GM12872 (cell line): Measurements from ENCODE around the gene PLTP.
A peak's percentile ranks its signal among the peaks of the same experiment; 100 is the strongest.

Experiments
- TF ChIP-seq, protein P1 (sequence below): IDR thresholded peaks from 3 replicates; pipeline ENCODE4 v1.5.1; 2011; ENCODE audit warnings: low read depth, mild to moderate bottlenecking, low read length, moderate library complexity; ENCODE audit not compliant: insufficient read depth

Gene PLTP

DNA sequence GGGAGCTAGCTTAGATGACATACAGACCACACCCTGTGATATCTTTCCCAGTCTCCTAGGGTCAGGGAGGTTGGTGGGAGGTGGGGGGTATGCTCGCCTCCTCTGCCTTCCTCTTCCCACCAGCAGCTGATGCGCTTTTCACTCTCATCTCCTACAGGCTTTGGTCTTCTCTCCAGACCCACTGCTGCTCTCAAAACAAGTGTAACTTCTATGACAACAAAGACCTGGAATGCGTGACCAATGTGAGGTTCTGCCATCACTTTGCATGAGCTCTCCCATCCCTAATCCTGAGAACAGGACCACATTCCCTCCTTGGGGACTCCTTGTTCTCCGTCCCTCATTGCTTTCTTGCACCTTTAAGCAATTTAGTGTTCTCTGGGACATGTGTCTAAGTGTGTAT lies 18.1 kb downstream of the PLTP start:
- TF ChIP-seq, protein P1, sequence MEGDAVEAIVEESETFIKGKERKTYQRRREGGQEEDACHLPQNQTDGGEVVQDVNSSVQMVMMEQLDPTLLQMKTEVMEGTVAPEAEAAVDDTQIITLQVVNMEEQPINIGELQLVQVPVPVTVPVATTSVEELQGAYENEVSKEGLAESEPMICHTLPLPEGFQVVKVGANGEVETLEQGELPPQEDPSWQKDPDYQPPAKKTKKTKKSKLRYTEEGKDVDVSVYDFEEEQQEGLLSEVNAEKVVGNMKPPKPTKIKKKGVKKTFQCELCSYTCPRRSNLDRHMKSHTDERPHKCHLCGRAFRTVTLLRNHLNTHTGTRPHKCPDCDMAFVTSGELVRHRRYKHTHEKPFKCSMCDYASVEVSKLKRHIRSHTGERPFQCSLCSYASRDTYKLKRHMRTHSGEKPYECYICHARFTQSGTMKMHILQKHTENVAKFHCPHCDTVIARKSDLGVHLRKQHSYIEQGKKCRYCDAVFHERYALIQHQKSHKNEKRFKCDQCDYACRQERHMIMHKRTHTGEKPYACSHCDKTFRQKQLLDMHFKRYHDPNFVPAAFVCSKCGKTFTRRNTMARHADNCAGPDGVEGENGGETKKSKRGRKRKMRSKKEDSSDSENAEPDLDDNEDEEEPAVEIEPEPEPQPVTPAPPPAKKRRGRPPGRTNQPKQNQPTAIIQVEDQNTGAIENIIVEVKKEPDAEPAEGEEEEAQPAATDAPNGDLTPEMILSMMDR = no peak

DNA sequence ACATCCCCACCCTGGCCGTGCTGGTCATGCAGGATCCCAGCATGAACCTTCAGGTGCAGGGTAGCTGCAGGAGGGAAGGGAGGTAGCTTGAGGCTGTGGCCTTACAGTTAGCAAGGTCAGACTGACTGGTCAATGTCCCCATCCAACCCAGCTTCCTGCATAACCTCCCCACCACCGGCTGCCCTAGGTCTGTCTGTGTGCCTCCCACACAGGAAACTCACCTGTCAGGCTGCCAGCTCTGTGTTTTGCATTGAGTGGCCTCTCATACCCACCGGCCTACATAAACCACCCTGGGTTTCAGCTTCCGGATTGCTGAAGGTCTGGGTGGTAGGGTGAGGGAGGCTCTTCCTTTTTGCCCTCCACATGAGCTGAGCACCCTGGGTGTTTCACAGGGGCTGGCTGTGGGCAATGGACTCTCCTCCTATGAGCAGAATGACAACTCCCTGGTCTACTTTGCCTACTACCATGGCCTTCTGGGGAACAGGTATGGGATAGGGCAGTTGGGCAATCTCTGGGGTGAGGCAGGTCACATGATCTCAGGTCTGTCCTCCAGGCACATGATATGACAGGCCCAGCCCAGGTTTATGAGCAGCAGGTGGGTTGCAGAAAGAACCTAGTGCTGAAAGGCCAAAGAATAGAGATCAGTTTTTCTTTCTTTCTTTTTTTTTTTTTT lies 19.0 kb downstream of the PLTP start:
- TF ChIP-seq, protein P1 = no peak

GRCh38 chr20:45892049-45892825 lies 19.7 kb downstream of the PLTP start:
- TF ChIP-seq, protein P1 = no peak

GRCh38 chr20:45890985-45891983 lies 20.7 kb downstream of the PLTP start, which contains the start of the genes CTSA and NEURL2:
CTSA (plus strand) TSS chr20:45891335; CDS start chr20:45891569, 234 bp downstream.
NEURL2 (minus strand) TSS chr20:45891208; CDS start chr20:45890991, 217 bp downstream.
- TF ChIP-seq, protein P1 = no peak

DNA sequence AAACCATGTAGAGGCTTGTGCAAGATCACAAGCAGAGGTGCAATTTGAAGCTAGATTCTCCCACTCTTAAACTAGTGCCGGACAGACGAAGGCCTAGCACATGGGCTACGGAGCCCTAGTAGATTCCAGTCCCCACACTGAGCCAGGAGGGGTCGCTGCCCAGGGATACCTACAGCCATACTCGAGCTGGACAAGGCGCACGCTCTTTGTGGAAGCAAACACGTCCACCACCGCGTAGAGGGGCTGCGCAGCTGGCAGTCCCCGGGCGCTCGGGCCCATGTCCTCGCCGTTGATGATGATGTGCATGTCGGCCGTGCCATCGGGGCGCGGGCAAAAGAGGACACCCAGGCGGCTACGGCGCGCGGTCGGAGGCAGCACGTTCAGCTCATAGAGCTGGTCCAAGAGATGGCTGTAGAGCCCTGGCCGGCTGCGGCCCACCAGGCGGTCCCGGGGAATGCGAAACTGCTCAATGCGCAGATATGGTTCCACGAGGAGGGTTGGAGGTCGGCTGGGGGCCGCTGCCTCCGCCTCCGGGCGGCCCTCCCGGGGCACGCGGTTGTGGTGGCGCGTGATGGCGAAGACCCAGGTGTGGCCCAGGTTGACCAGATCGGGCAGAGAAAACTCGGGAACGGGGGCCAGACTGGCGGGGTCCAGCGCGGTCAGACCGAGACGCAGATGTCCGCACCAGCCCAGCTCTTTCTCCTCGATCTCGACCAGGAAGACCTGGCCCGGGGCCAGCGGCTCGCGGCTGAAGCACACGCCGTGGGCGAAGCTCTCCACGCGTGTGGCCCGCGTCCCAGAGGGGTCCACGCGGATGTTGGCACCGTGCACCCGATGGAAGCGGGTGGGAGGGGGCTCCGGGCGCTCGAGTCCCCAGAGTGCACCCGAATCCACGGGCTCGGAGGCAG lies 21.6 kb downstream of the PLTP start:
- TF ChIP-seq, protein P1 = peak; percentile 64

DNA sequence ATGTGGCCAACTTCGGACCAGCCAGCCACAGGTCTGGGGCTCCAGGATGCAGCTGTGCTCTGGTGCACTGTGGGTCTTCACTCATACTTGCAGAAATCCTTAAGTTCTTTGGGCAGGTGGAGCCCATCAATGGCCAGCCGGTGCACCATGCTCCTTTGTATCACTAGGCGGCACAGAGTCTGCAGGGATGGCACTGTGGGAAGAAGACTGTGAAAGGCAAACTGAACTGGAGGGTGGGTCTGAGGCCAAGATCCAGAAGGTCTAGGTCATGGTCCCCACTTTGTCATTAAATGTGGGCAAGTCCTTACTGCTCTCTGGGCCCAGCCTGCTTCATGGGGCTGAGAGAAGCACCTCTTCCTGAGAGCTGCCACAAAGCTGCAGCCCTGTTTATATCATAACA lies 23.3 kb downstream of the PLTP start:
- TF ChIP-seq, protein P1 = no peak
